HEK293 (cell line): ENCODE data around the gene SSBP2.

ENCODE experiments used
- CTCF ChIA-PET: fragments of 350-600 bp; formaldehyde crosslinking; extraction: SDS; loops from one replicate; lab custom pipeline; 2021; ENCODE audit warnings: antibody characterized with exemption; lab: Yijun Ruan, JAX
- POLR2A ChIA-PET: fragments of 300-600 bp; formaldehyde crosslinking; extraction: SDS; loops from one replicate; lab custom pipeline; 2020; ENCODE audit warnings: antibody characterized with exemption, inconsistent platforms; lab: Yijun Ruan, JAX
- H3K27ac ChIP-seq: fragments of 200-500 bp; sonication (Bioruptor generic); 2 replicates; pipeline ENCODE4 v1.5.1; 2014; ENCODE audit warnings: low read depth, low read length, control low read depth, inconsistent platforms; ENCODE audit errors: extremely low read depth
- H3K36me3 ChIP-seq, 2 experiments: fragments of 200-500 bp in 1 of 2; sonication (Bioruptor generic) in 1 of 2; 1 replicate in 1 of 2; 2 replicates in 1 of 2; pipeline ENCODE4 v1.5.1; 2014 to 2017; ENCODE audit warnings: inconsistent platforms in 2 of 2, low read length in 2 of 2; ENCODE audit not compliant: control insufficient read depth in 2 of 2, insufficient read depth in 1 of 2
- H3K4me1 ChIP-seq: fragments of 200-500 bp; sonication (Bioruptor generic); 2 replicates; pipeline ENCODE4 v1.5.1; 2014; ENCODE audit warnings: mild to moderate bottlenecking, low read length, inconsistent platforms; ENCODE audit not compliant: control insufficient read depth, insufficient read depth
- H3K4me3 ChIP-seq: 2 replicates; pipeline ENCODE4 v1.5.1; 2011; ENCODE audit warnings: low read depth, mild to moderate bottlenecking, control low read depth, low read length, moderate library complexity
- H3K9me3 ChIP-seq: fragments of 200-500 bp; sonication (Bioruptor generic); 2 replicates; pipeline ENCODE4 v1.5.1; 2014; ENCODE audit warnings: low read depth, low read length, inconsistent platforms; ENCODE audit not compliant: control insufficient read depth, insufficient read depth
- ATF2 ChIP-seq: fragments of 450-650 bp; formaldehyde crosslinking; IDR thresholded peaks from 2 replicates; pipeline ENCODE4 v1.5.1; 2016; ENCODE audit warnings: missing biosample characterization, missing genetic modification characterization, low read depth
- GLI2 ChIP-seq: fragments of 450-650 bp; formaldehyde crosslinking; IDR thresholded peaks from 2 replicates; pipeline ENCODE4; 2017; ENCODE audit warnings: missing biosample characterization, missing genetic modification characterization, low read depth, borderline replicate concordance
- INSM2 ChIP-seq: fragments of 450-650 bp; formaldehyde crosslinking; IDR thresholded peaks from 2 replicates; pipeline ENCODE4 v1.5.1; 2016; ENCODE audit warnings: missing biosample characterization, missing genetic modification characterization
- MYNN ChIP-seq: fragments of 450-650 bp; formaldehyde crosslinking; IDR thresholded peaks from 2 replicates; pipeline ENCODE4 v1.5.1; 2016; ENCODE audit warnings: missing biosample characterization, missing genetic modification characterization, borderline replicate concordance
- MZF1 ChIP-seq: fragments of 450-650 bp; formaldehyde crosslinking; IDR thresholded peaks from 2 replicates; pipeline ENCODE4 v1.5.1; 2017; ENCODE audit warnings: missing biosample characterization, missing genetic modification characterization, borderline replicate concordance
- PRDM2 ChIP-seq: fragments of 450-650 bp; formaldehyde crosslinking; IDR thresholded peaks from 2 replicates; pipeline ENCODE4 v1.5.1; 2016; ENCODE audit warnings: missing biosample characterization, missing genetic modification characterization, borderline replicate concordance
- TCF7L2 ChIP-seq: IDR thresholded peaks from 2 replicates; pipeline ENCODE4 v1.6.1; 2011; ENCODE audit warnings: low read depth, mild to moderate bottlenecking, inconsistent platforms, low read length, moderate library complexity, borderline replicate concordance
- ZNF10 ChIP-seq: fragments of 450-650 bp; formaldehyde crosslinking; IDR thresholded peaks from 2 replicates; pipeline ENCODE4 v1.5.1; 2017; ENCODE audit warnings: missing biosample characterization, missing genetic modification characterization
- ZNF133 ChIP-seq: fragments of 450-650 bp; formaldehyde crosslinking; IDR thresholded peaks from 2 replicates; pipeline ENCODE4 v1.5.1; 2016; ENCODE audit warnings: missing biosample characterization, missing genetic modification characterization
- ZNF221 ChIP-seq: fragments of 450-650 bp; formaldehyde crosslinking; IDR thresholded peaks from 2 replicates; pipeline ENCODE4 v1.5.1; 2017; ENCODE audit warnings: missing biosample characterization, missing genetic modification characterization, borderline replicate concordance
- ZNF280C ChIP-seq: fragments of 450-650 bp; formaldehyde crosslinking; IDR thresholded peaks from 2 replicates; pipeline ENCODE4 v1.5.1; 2016; ENCODE audit warnings: missing biosample characterization, missing genetic modification characterization
- ZNF311 ChIP-seq: fragments of 450-650 bp; formaldehyde crosslinking; IDR thresholded peaks from 2 replicates; pipeline ENCODE4 v1.5.1; 2017; ENCODE audit warnings: missing biosample characterization, missing genetic modification characterization, borderline replicate concordance
- ZNF362 ChIP-seq: fragments of 450-650 bp; formaldehyde crosslinking; IDR thresholded peaks from 2 replicates; pipeline ENCODE4 v1.5.1; 2016; ENCODE audit warnings: missing biosample characterization, missing genetic modification characterization
- ZNF488 ChIP-seq: fragments of 450-650 bp; formaldehyde crosslinking; IDR thresholded peaks from 2 replicates; pipeline ENCODE4 v1.5.1; 2016; ENCODE audit warnings: missing biosample characterization, missing genetic modification characterization
- ZNF510 ChIP-seq: fragments of 450-650 bp; formaldehyde crosslinking; IDR thresholded peaks from 2 replicates; pipeline ENCODE4 v1.5.1; 2018; ENCODE audit warnings: mild to moderate bottlenecking, missing genetic modification characterization, missing biosample characterization; ENCODE audit not compliant: insufficient replicate concordance
- ZNF555 ChIP-seq: fragments of 450-650 bp; formaldehyde crosslinking; conservative IDR thresholded peaks from 2 replicates; pipeline ENCODE4 v1.5.1; 2017; ENCODE audit warnings: missing biosample characterization, mild to moderate bottlenecking, missing genetic modification characterization, inconsistent platforms
- ZNF701 ChIP-seq: fragments of 450-650 bp; formaldehyde crosslinking; IDR thresholded peaks from 2 replicates; pipeline ENCODE4 v1.5.1; 2016; ENCODE audit warnings: missing biosample characterization, missing genetic modification characterization
- ZNF776 ChIP-seq: fragments of 450-650 bp; formaldehyde crosslinking; IDR thresholded peaks from 2 replicates; pipeline ENCODE4 v1.5.0; 2017; ENCODE audit warnings: missing biosample characterization, missing genetic modification characterization, borderline replicate concordance

Gene SSBP2

GRCh38 chr5:81650987-81651386 lies 99.9 kb downstream of the SSBP2 start (continued):
- TF ChIP-seq ZNF280C (tag by site-specific recombination): no peak
- TF ChIP-seq ZNF776 (tag by site-specific recombination): no peak
- TF ChIP-seq ZNF488: no peak
- no peak for TF ChIP-seq GLI2 (tag by site-specific recombination)
- TF ChIP-seq, all 188 proteins: peak for 0

DNA sequence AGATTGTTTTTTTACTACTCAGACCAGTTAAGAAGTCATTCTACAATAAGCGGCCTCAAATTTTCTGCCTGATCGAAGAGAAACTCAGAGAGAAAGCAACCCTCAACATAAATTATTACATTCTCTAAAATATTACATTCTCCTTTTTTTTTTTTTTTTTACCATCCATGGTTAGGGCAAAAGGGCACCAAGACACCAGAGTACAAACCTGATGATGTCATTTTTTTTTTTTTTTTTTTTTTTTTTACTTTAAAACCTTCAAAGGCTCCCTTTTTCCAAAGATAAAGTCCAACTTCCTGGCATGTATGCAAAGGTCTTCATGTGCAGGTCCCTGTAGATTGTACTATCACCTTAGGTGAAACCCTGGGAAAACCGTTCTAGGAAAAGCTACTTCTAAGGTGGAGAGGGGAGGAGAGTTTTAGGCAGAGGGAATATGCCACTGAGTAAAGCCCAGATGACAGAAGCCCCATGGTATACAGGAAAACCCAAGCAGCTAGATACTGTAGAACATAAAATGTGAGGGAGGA lies 104.4 kb downstream of the SSBP2 start:
- POLR2A ChIA-PET: no interaction called here
- Histone ChIP-seq H3K4me3 (no peak overlapping the region), H3K4me1 (no peaks in the 10 kb centered on the region), H3K36me3 (no peaks in the 10 kb centered on the region), H3K9me3 (no peaks in the 10 kb centered on the region), H3K27ac (no peak overlapping the region)
- TF ChIP-seq ZNF10 (tag by site-specific recombination) (no peak), ZNF510 (no peak), ZNF311 (tag by site-specific recombination) (no peak), ZNF221 (tag by site-specific recombination) (no peak), ZNF362 (tag by site-specific recombination) (peak; percentile 58; the same call in 1 of the 2 replicates), MZF1 (tag by site-specific recombination) (no peak), INSM2 (tag by site-specific recombination) (no peak), ATF2 (peak; percentile 53; the same call in 1 of the 2 replicates)
- CTCF ChIA-PET: interaction anchor here (0.6 kb wide), 1 partner anchor 23 kb away, joined by 4 read pairs; no protein-coding TSS in a partner anchor

DNA sequence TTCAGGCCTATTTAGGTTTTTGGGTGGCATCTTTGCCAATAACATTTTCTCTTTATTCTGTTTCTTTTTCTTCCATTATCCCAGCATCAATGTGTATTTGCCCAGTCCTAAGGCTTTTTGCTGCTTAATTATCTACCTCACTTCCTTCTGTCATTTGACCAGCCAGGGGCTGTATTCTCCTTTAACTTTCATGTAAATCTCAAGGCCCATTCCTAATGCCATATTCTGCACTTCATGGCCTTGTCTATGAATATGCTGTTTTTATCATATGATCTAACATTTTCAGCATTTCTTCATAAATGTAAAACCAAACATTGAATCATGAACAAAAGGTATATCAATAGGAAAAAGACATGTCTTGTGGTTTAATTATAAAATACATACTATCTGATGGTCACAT lies 108.7 kb downstream of the SSBP2 start:
- Histone ChIP-seq H3K4me3 (no peak overlapping the region), H3K27ac (no peak overlapping the region), H3K36me3 (no peaks in the 10 kb centered on the region), H3K4me1 (no peaks in the 10 kb centered on the region), H3K9me3 (no peaks in the 10 kb centered on the region)
- POLR2A ChIA-PET: no interaction called here
- CTCF ChIA-PET: no interaction called here
- TF ChIP-seq ZNF133 (tag by site-specific recombination) (no peak), PRDM2 (tag by site-specific recombination) (no peak), MYNN (tag by site-specific recombination) (no peak), TCF7L2 (no peak), ZNF555 (tag by site-specific recombination) (no peak), ZNF701 (tag by site-specific recombination) (no peak)
